Ascending aorta (tissue), 2 donors: Measurements from ENCODE around the gene FOXP1. TPM values are rescaled to one million over a fixed set of nuclear protein-coding genes. Genes with fewer than 3 reads are reported as not detected.

ENCODE experiments used
- DNase-seq, 2 donors: peaks; one replicate each; pipeline ENCODE4 v3.0.0-alpha.2; 2019; ENCODE audit warnings: low spot score in 2 of 2
- H3K27ac ChIP-seq, 2 donors: fragments of 200-600 bp; sonication (generic); one replicate each; pipeline ENCODE4 v1.5.1; 2016 to 2017; ENCODE audit warnings: mild to moderate bottlenecking in 1 of 2
- H3K27me3 ChIP-seq: fragments of 200-600 bp; sonication (generic); one replicate; pipeline ENCODE4 v1.5.1; 2017
- H3K36me3 ChIP-seq, 2 donors: fragments of 200-600 bp; sonication (generic); one replicate each; pipeline ENCODE4 v1.5.1; 2016
- H3K4me1 ChIP-seq, 2 donors: fragments of 200-600 bp; sonication (generic); one replicate each; pipeline ENCODE4 v1.5.1; 2016 to 2017; ENCODE audit warnings: mild to moderate bottlenecking in 1 of 2
- H3K4me3 ChIP-seq, 2 donors: fragments of 200-600 bp; sonication (generic); one replicate each; pipeline ENCODE4 v1.5.1; 2016 to 2017; ENCODE audit warnings: mild to moderate bottlenecking in 1 of 2
- H3K9me3 ChIP-seq, 2 donors: fragments of 200-600 bp; sonication (generic); one replicate each; pipeline ENCODE4 v1.5.1; 2016
- intact Hi-C: fragments of 100-400 bp; cut with DNase I; formaldehyde crosslinking; loops from one replicate; pipeline ENCODE4 v1.15.1; 2023
- total RNA-seq: library from RNA; depleted of rRNA; stranded (reverse); fragments of >200 nt; gene quantifications from one replicate; pipeline ENCODE4 v1.1.0, GENCODE V29; 2016
- TF ChIP-seq, protein P1 (sequence below), 3 experiments: fragments of 200-600 bp in 2 of 3; fragments of 450-650 bp in 1 of 3; sonication (generic) in 2 of 3; IDR thresholded peaks; one replicate each; pipeline ENCODE4 v1.5.1; 2016 to 2019; ENCODE audit warnings: antibody characterized with exemption in 3 of 3, mild to moderate bottlenecking in 1 of 3, moderate library complexity in 1 of 3

Gene FOXP1
- total RNA-seq, 1 donor from 2014 or later: 171 TPM

DNA sequence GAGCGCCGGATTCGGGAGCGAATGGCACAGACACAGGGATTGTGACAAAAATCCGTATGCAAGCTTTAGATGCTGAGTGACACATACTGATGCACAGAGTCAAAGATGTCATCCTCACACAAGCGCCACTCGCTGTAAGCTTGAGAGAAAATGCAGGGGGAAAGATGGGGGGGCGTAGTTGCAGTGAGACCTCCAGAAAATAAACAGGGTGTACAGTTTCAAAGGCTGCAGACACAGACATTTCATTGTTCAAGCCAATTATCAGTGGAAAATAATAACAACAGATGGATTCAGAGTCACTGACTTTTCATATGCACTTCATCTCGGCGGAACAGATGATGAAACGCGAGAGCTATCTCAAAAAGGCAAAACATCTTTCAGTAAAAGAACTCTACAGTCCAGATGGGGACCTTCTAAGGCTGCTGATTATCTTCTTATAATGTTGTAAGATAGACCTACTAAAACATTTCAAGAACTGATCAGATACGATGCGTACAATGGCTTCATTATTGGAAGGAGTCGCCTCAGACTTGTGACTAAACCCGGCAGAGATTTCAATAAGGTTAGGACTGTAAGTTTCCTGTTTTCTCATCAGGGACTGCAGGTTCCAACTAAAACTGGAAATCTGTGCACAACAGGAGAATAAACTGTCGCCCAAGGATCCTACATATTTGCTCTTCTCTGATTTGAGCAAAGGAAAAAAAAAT lies 275.4 kb downstream of the FOXP1 start:
- no peak overlapping the region for H3K4me3 ChIP-seq
- DNase-seq: no peak
- no peak overlapping the region for H3K27ac ChIP-seq
- intact Hi-C loops: loop anchor here (5.0 to 10.0 kb wide), 5 partner anchors 133 to 776 kb away; no protein-coding TSS in a partner anchor
- TF ChIP-seq, protein P1, sequence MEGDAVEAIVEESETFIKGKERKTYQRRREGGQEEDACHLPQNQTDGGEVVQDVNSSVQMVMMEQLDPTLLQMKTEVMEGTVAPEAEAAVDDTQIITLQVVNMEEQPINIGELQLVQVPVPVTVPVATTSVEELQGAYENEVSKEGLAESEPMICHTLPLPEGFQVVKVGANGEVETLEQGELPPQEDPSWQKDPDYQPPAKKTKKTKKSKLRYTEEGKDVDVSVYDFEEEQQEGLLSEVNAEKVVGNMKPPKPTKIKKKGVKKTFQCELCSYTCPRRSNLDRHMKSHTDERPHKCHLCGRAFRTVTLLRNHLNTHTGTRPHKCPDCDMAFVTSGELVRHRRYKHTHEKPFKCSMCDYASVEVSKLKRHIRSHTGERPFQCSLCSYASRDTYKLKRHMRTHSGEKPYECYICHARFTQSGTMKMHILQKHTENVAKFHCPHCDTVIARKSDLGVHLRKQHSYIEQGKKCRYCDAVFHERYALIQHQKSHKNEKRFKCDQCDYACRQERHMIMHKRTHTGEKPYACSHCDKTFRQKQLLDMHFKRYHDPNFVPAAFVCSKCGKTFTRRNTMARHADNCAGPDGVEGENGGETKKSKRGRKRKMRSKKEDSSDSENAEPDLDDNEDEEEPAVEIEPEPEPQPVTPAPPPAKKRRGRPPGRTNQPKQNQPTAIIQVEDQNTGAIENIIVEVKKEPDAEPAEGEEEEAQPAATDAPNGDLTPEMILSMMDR (IDR thresholded peaks at IDR 0.05): no peak
- no peaks in the 10 kb centered on the region for H3K27me3 ChIP-seq
- no peaks in the 10 kb centered on the region for H3K36me3 ChIP-seq
- H3K9me3 ChIP-seq: no peaks in the 10 kb centered on the region
- peaks cover 0 to 21% of the 10 kb centered on the region in 2 donors for H3K4me1 ChIP-seq

DNA sequence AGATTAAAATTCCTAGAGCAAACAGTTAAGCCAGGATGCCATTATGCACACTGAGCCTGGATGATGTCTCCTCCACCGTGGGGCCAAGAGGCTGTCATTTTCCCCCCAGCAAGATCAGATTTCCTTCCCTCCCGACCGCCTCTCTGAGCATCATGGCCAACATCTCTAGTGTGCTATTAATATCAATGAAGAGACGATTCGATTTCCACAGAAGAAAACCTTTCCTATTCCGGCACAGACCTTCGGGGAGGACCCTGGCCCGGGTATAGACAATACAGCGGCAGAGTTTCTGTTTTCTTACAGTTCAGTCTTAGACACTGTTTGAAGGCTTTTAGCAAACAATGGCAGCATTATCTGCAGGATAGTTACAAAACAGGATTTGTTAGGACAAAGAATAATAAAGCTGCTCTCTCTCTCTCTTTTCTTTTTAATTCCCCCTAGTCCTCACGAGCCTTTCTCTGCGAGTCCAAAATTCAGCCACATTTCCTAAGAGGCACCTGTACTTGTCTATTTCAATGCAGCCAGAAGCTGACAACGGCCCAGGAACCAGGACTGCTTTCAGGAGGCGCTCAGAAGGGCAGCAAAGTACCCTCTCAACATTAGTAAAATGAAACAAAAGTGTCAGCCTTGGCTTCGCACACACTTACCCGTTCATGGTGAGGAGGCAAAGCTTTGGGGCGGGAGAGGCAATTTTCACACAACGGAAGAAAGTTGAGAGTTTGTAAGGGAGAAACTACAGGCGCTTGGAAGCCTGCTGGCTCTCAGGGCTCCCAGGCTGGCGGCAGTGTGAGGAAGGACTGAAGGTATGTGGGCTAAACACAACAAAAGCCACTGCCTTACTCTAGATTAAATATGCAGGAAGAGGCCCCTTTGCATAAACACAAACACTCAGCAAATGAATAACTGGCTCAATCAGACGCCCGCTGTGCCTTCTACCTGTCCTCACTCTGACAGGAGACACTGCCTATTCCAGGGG lies 278.0 kb downstream of the FOXP1 start:
- H3K4me1 ChIP-seq: peaks cover 0 to 24% of the 10 kb centered on the region in 2 donors
- no peak for DNase-seq
- peak overlapping the region; percentile 27 to 62 for H3K4me3 ChIP-seq
- no peaks in the 10 kb centered on the region for H3K27me3 ChIP-seq
- peak overlapping the region; percentile 68 to 74 for H3K27ac ChIP-seq
- TF ChIP-seq, protein P1 (IDR thresholded peaks at IDR 0.05): no peak
- no peaks in the 10 kb centered on the region for H3K36me3 ChIP-seq
- H3K9me3 ChIP-seq: no peaks in the 10 kb centered on the region
- intact Hi-C loops: loop anchor here (2.0 to 10.0 kb wide), 10 partner anchors 131 to 773 kb away; no protein-coding TSS in a partner anchor

DNA sequence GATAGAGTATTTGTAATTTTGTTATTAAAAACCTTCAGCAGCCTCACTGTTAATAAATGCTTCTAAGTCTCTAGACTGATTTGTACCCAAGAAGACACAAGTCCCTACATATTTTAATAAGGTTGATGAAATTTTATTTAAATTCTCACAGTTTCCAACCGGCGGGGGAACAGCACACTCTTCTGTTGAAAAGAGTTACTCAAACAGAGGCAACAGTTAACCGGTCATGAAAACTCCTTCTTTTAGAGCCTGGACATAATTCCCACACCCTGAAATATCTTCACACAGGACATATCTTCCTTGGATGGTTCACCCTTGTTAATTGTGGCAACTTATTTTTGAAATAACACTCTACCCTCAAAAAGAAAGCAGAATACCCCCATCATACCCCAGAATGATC lies 278.8 kb downstream of the FOXP1 start:
- H3K27me3 ChIP-seq: no peaks in the 10 kb centered on the region
- peak in 1 of 2 donors; percentile 73 for DNase-seq
- peak overlapping the region; percentile 68 to 74 for H3K27ac ChIP-seq
- H3K9me3 ChIP-seq: no peaks in the 10 kb centered on the region
- no peaks in the 10 kb centered on the region for H3K36me3 ChIP-seq
- H3K4me3 ChIP-seq: peak overlapping the region; percentile 27 to 62
- H3K4me1 ChIP-seq: peaks cover 0 to 24% of the 10 kb centered on the region in 2 donors
- TF ChIP-seq, protein P1 (IDR thresholded peaks at IDR 0.05): peak; percentile 43 to 73 (median 68)
- intact Hi-C loops: loop anchor here (2.0 to 10.0 kb wide), 11 partner anchors 57 to 772 kb away; no protein-coding TSS in a partner anchor

DNA sequence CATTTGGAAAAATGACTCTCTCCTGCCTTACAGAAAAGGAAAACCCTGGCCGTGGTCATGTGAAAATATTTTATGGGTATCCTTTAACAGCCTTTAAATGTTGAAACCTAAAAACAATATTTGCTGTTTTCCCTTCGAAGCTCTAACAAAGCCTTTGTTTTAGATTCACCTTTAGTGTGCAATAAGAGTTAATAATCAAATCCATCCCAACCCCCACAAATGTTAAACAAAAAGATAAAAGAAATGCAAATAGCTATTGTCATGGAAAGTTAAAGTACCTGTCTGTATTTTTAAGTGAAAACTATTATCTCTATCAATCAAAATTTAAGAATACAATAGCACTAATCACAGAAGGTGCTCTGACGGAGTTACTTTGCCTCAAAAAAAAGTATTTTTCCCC lies 279.3 kb downstream of the FOXP1 start:
- TF ChIP-seq, protein P1 (IDR thresholded peaks at IDR 0.05): no peak
- intact Hi-C loops: loop anchor here (2.0 to 10.0 kb wide), 9 partner anchors 57 to 753 kb away; no protein-coding TSS in a partner anchor

DNA sequence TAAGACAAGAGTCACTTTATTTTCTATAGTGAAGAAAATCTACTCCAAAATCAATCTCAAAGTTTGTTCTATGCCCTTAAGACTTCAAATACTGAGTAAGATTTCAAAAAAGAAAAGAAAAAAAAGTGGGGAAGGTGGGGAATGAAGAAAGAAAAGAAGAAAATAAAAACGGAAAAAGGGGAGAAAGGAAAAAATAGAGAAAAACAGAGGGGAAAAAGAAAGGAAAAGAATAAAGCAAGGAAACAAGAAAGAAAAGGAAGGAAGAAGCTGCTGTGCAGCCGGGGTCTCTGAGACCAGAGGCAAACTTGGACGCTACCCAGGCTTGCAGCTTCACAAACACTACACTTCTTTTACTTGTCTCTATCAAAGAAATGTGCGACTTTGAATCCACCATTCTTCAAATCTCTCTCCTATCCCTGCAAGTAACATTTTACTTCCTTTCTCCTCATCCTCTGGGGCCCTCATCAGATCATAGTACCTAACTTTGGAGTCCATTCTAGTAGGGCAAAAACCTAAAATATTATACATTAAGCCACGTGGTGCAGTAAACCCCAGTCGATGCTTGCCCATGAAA lies 279.8 kb downstream of the FOXP1 start:
- H3K27me3 ChIP-seq: no peaks in the 10 kb centered on the region
- peak overlapping the region in 1 of 2 donors; percentile 62 for H3K4me3 ChIP-seq
- no peak for DNase-seq
- no peaks in the 10 kb centered on the region for H3K36me3 ChIP-seq
- peak overlapping the region; percentile 68 to 74 for H3K27ac ChIP-seq
- no peaks in the 10 kb centered on the region for H3K9me3 ChIP-seq
- TF ChIP-seq, protein P1 (IDR thresholded peaks at IDR 0.05): no peak
- H3K4me1 ChIP-seq: peaks cover 0 to 24% of the 10 kb centered on the region in 2 donors
- intact Hi-C loops: loop anchor here (2.0 to 10.0 kb wide), 9 partner anchors 56 to 753 kb away; no protein-coding TSS in a partner anchor

More for the DNA sequence above, 279.3 kb downstream of the FOXP1 start:
- Histone ChIP-seq H3K36me3 (no peaks in the 10 kb centered on the region), H3K27ac (peak overlapping the region; percentile 68 to 74), H3K27me3 (no peaks in the 10 kb centered on the region), H3K4me1 (peaks cover 0 to 24% of the 10 kb centered on the region in 2 donors), H3K4me3 (peak overlapping the region in 1 of 2 donors; percentile 62), H3K9me3 (no peaks in the 10 kb centered on the region)
- DNase-seq: no peak
